Stomach (tissue), 4 donors: ENCODE results near the gene KIFAP3.

Experiments
- CTCF ChIP-seq, 7 experiments: fragments of 450-650 bp in 4 of 7; fragments of 200-600 bp in 3 of 7; sonication (generic) in 3 of 7; IDR thresholded peaks; one replicate each; pipeline ENCODE4 v1.5.1; 2016 to 2019; ENCODE audit warnings: antibody characterized with exemption in 7 of 7, control low read depth in 2 of 7, mild to moderate bottlenecking in 1 of 7
- POLR2AphosphoS5 ChIP-seq, 3 donors: sonication (generic); formaldehyde crosslinking; IDR thresholded peaks; one replicate each; pipeline ENCODE4 v1.6.1; 2016; ENCODE audit warnings: antibody characterized with exemption in 3 of 3

GRCh38 chr1:170012920-170013319 lies 61.6 kb downstream of the KIFAP3 start:
- TF ChIP-seq CTCF (IDR thresholded peaks at IDR 0.05) = no peak
- no peak for TF ChIP-seq POLR2AphosphoS5 (IDR thresholded peaks at IDR 0.05)
